Measurements from ENCODE around the gene TAS2R30.
"Not testable (repeated sequence)": the region's sequence is repeated elsewhere in the genome, so short reads cannot be mapped to it uniquely, and the experiment has no call there.

Gene TAS2R30

GRCh38 chr12:11130382-11130781 lies 4.1 kb downstream of the TAS2R30 start:
- DNase-seq (ENCODE audit: low read depth): no peak

DNA sequence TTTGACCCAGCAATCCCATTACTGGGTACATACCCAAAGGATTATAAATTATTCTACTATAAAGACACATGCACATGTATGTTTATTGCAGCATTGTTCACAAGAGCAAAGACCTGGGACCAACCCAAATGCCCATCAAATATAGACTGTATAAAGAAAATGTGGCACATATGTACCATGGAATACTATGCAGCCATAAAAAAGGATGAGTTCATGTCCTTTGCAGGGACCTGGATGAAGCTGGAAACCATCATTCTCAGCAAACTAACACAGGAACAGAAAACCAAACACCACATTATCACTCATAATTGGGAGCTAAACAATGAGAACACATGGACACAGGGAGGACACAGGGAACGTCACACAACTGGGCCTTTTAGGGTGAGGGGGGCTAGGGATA lies 20.3 kb downstream of the TAS2R30 start:
- DNase-seq (ENCODE audit: low read depth): not testable (repeated sequence)

- DNase-seq (ENCODE audit: low read depth): not testable (repeated sequence)
Observed at GRCh38 chr12:11111213-11111612, 23.2 kb downstream of the TAS2R30 start.

- no peak for DNase-seq (ENCODE audit: low read depth)
Observed at GRCh38 chr12:11108862-11109261, 25.6 kb downstream of the TAS2R30 start.

DNA sequence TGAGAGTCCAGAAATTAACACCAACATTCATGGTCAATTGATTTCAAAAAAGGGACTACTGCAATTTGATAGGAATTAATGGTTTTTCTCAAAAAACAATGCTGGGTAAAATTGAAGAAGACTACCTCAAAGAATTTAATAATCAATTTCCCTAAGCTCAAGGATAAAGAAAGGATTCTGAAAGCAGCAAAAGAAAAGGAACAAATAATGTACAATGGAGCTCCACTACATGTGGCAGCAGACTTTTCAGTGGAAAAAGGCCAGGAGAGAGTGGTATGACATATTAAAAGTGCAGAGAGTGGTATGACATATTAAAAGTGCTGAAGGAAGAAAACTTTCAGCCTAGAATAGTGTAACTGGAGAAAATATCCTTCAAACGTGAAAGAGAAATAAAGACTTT lies 26.7 kb downstream of the TAS2R30 start:
- DNase-seq (ENCODE audit: low read depth): no peak

DNA sequence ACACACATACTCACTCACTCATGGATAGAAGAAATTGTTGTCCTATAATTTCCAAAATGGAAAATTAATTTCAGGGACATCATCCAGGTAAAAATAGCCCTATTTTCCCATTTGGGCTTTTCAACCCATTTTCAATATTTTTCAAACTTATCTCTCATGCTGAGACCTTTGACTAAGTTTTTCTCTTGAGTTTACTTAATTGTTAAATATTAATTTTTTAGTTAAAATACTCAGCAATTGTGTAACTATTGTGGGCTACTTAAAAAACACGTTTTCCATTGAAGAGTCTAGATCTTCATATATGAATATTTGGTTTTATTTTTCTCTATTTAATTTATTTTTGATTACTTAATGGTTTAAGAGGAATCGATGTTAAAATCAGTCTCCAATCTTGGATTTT lies 28.2 kb downstream of the TAS2R30 start:
- DNase-seq (ENCODE audit: low read depth): no peak

GRCh38 chr12:11105546-11105945 lies 28.9 kb downstream of the TAS2R30 start:
- no peak for DNase-seq (ENCODE audit: low read depth)

DNA sequence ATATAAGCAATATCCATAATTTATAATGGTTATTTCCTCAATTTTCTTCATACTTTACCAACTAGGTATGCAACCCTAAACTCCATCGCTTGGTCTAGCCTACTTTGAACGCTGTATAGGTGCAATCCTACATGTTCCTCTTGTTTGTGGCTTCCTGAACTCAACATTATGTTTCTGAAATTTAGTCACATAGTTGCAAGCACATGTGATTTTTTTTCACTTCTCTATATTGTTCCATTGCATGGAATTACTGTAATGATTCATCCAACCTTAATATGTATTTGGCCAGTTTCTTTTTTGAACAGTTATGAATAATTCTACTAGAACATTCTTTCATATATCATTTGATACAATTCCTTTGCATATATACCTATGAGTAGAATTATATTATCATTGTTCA lies 39.5 kb downstream of the TAS2R30 start:
- DNase-seq (ENCODE audit: low read depth): not testable (repeated sequence)

- no peak for DNase-seq (ENCODE audit: low read depth)
Observed at GRCh38 chr12:11092128-11092527, 42.3 kb downstream of the TAS2R30 start, which contains the start of gene TAS2R43. TAS2R43 (minus strand) TSS chr12:11092313; CDS start chr12:11092229, 84 bp downstream.

DNA sequence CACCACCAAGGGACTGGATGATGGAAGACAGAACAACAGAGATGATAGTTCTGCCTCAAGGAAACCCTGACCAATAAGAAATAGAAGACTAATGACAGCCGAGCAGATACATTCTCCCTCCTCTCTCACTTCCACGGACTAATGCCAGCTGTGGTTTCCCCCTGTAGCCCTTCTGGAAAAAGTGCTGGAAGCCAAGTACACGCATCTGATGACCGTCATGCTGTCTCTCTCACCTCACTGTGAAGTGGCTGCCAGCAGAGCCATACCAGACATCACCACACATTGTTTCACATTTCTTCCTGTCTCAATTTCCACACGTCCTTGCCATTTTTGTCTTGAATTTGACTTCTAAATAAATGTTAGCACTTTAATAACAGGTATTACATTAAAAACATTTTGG lies 45.2 kb downstream of the TAS2R30 start:
- no peak for DNase-seq (ENCODE audit: low read depth)

- peak; percentile 12 for DNase-seq (ENCODE audit: low read depth)
Observed at GRCh38 chr12:11085419-11085818, 49.0 kb downstream of the TAS2R30 start.

Data from amniotic epithelial cell (primary cell).